Mucosa of stomach (tissue), 1 donor: ENCODE results near the gene KCNK10.

Experiments used
- H3K27me3 ChIP-seq: one replicate; pipeline ENCODE4 v1.7.0; 2013; ENCODE audit warnings: mild to moderate bottlenecking, low read length; ENCODE audit not compliant: control insufficient read depth, insufficient read depth
- H3K36me3 ChIP-seq: one replicate; pipeline ENCODE4 v1.7.0; 2013; ENCODE audit warnings: low read length; ENCODE audit not compliant: control insufficient read depth, insufficient read depth
- H3K4me1 ChIP-seq: one replicate; pipeline ENCODE4 v1.7.0; 2013; ENCODE audit warnings: mild to moderate bottlenecking, low read length; ENCODE audit not compliant: control insufficient read depth, insufficient read depth
- H3K4me3 ChIP-seq: one replicate; pipeline ENCODE4 v1.7.0; 2013; ENCODE audit warnings: low read length
- H3K9ac ChIP-seq: one replicate; pipeline ENCODE4 v1.7.0; 2013; ENCODE audit warnings: mild to moderate bottlenecking, low read length, moderate library complexity
- H3K9me3 ChIP-seq: one replicate; pipeline ENCODE4 v1.7.0; 2013; ENCODE audit warnings: mild to moderate bottlenecking, low read length, moderate library complexity; ENCODE audit not compliant: control insufficient read depth
- donor health status: Pancreatic carcinoma.

KCNK10 gene

GRCh38 chr14:88234442-88234841 is 88.6 kb downstream of the KCNK10 start:
- Histone ChIP-seq H3K4me1 (peaks cover 5% of the 10 kb centered on the region), H3K36me3 (no peaks in the 10 kb centered on the region), H3K27me3 (no peaks in the 10 kb centered on the region), H3K4me3 (no peak overlapping the region), H3K9me3 (no peaks in the 10 kb centered on the region), H3K9ac (no peak overlapping the region)

- Histone ChIP-seq H3K27me3 (no peaks in the 10 kb centered on the region), H3K36me3 (no peaks in the 10 kb centered on the region), H3K4me1 (peaks cover 5% of the 10 kb centered on the region), H3K9me3 (no peaks in the 10 kb centered on the region), H3K9ac (no peak overlapping the region), H3K4me3 (no peak overlapping the region)
These were observed 89.2 kb downstream of the KCNK10 start for GRCh38 chr14:88233915-88234314.

- Histone ChIP-seq H3K36me3 (no peaks in the 10 kb centered on the region), H3K4me1 (peaks cover 5% of the 10 kb centered on the region), H3K4me3 (no peak overlapping the region), H3K9ac (no peak overlapping the region), H3K27me3 (no peaks in the 10 kb centered on the region), H3K9me3 (no peaks in the 10 kb centered on the region)
These were observed 90.3 kb downstream of the KCNK10 start for GRCh38 chr14:88232771-88233170.

- Histone ChIP-seq H3K4me3 (no peak overlapping the region), H3K27me3 (no peaks in the 10 kb centered on the region), H3K36me3 (no peaks in the 10 kb centered on the region), H3K4me1 (peaks cover 5% of the 10 kb centered on the region), H3K9ac (no peak overlapping the region), H3K9me3 (no peaks in the 10 kb centered on the region)
These were observed 91.5 kb downstream of the KCNK10 start for GRCh38 chr14:88231603-88232002.

GRCh38 chr14:88229428-88229827 is 93.6 kb downstream of the KCNK10 start:
- Histone ChIP-seq H3K9ac (no peak overlapping the region), H3K9me3 (no peaks in the 10 kb centered on the region), H3K36me3 (no peaks in the 10 kb centered on the region), H3K4me1 (peaks cover 5% of the 10 kb centered on the region), H3K27me3 (no peaks in the 10 kb centered on the region), H3K4me3 (no peak overlapping the region)

GRCh38 chr14:88228522-88229236 is 94.4 kb downstream of the KCNK10 start:
- Histone ChIP-seq H3K4me3 (no peak overlapping the region), H3K9me3 (no peaks in the 10 kb centered on the region), H3K36me3 (no peaks in the 10 kb centered on the region), H3K27me3 (no peaks in the 10 kb centered on the region), H3K9ac (no peak overlapping the region), H3K4me1 (peaks cover 5% of the 10 kb centered on the region)

- no peak overlapping the region for H3K9ac ChIP-seq
- peaks cover 1% of the 10 kb centered on the region for H3K4me1 ChIP-seq
- H3K27me3 ChIP-seq = no peaks in the 10 kb centered on the region
- H3K9me3 ChIP-seq = no peaks in the 10 kb centered on the region
- no peaks in the 10 kb centered on the region for H3K36me3 ChIP-seq
- H3K4me3 ChIP-seq = no peak overlapping the region
These were observed 95.4 kb downstream of the KCNK10 start for GRCh38 chr14:88227693-88228092.

- H3K9ac ChIP-seq = no peak overlapping the region
- no peaks in the 10 kb centered on the region for H3K4me1 ChIP-seq
- H3K4me3 ChIP-seq = no peak overlapping the region
- H3K9me3 ChIP-seq = no peaks in the 10 kb centered on the region
- no peaks in the 10 kb centered on the region for H3K36me3 ChIP-seq
- H3K27me3 ChIP-seq = no peaks in the 10 kb centered on the region
These were observed 97.3 kb downstream of the KCNK10 start for GRCh38 chr14:88225721-88226120.

GRCh38 chr14:88218119-88218915 is 104.8 kb downstream of the KCNK10 start:
- Histone ChIP-seq H3K36me3 (no peaks in the 10 kb centered on the region), H3K27me3 (no peaks in the 10 kb centered on the region), H3K4me1 (no peaks in the 10 kb centered on the region), H3K4me3 (no peak overlapping the region), H3K9ac (no peak overlapping the region), H3K9me3 (no peaks in the 10 kb centered on the region)

GRCh38 chr14:88212691-88213090 is 110.4 kb downstream of the KCNK10 start:
- Histone ChIP-seq H3K9me3 (no peaks in the 10 kb centered on the region), H3K36me3 (no peaks in the 10 kb centered on the region), H3K4me3 (no peak overlapping the region), H3K9ac (no peak overlapping the region), H3K4me1 (no peaks in the 10 kb centered on the region), H3K27me3 (no peaks in the 10 kb centered on the region)

- no peaks in the 10 kb centered on the region for H3K9me3 ChIP-seq
These were observed 112.6 kb downstream of the KCNK10 start for GRCh38 chr14:88210426-88210825.

GRCh38 chr14:88209273-88209672 is 113.8 kb downstream of the KCNK10 start:
- H3K36me3 ChIP-seq = no peaks in the 10 kb centered on the region
- no peak overlapping the region for H3K9ac ChIP-seq
- H3K4me3 ChIP-seq = no peak overlapping the region
- peaks cover 3% of the 10 kb centered on the region for H3K4me1 ChIP-seq
- H3K9me3 ChIP-seq = no peaks in the 10 kb centered on the region
- H3K27me3 ChIP-seq = no peaks in the 10 kb centered on the region

More at GRCh38 chr14:88210426-88210825, 112.6 kb downstream of the KCNK10 start:
- H3K9ac ChIP-seq = no peak overlapping the region
- H3K36me3 ChIP-seq = no peaks in the 10 kb centered on the region
- H3K27me3 ChIP-seq = no peaks in the 10 kb centered on the region
- H3K4me3 ChIP-seq = no peak overlapping the region
- H3K4me1 ChIP-seq = no peaks in the 10 kb centered on the region
